H1 (cell line): Measurements from ENCODE around the gene NKAIN2. TPM values are rescaled to one million over a fixed set of nuclear protein-coding genes. Genes with fewer than 3 reads are reported as not detected.

Experiments used
- CTCF ChIA-PET: fragments of 300-600 bp; sonication (Branson Sonifier 250); formaldehyde crosslinking; loops from one replicate; lab custom pipeline; 2021; ENCODE audit not compliant: partially characterized antibody; lab: Charles Lee
- POLR2A ChIA-PET: fragments of 300-600 bp; sonication (Branson Sonifier 250); formaldehyde crosslinking; loops from one replicate; lab custom pipeline; 2021; ENCODE audit warnings: inconsistent platforms; ENCODE audit not compliant: partially characterized antibody; lab: Charles Lee
- DNase-seq, 2 experiments: peaks; one replicate each; pipeline versions ENCODE4 v3.0.0 to v3.0.0-alpha.2; 2010 to 2022; ENCODE audit warnings: low spot score in 2 of 2, low read depth in 1 of 2, mixed read lengths in 1 of 2
- FAIRE-seq: peaks from 2 replicates; lab custom pipeline; 2011; peaks lifted over from hg19 to GRCh38; lab: Jason Lieb, UNC
- H2AFZ ChIP-seq: 2 replicates; pipeline ENCODE4 v1.8.1; 2012; ENCODE audit warnings: low read length, inconsistent platforms
- H2AK5ac ChIP-seq: 2 replicates; pipeline ENCODE4 v1.6.1; 2013; ENCODE audit warnings: low read depth, low read length
- H2BK120ac ChIP-seq: replicated peaks from 2 replicates; pipeline ENCODE3; 2013; ENCODE audit warnings: low read depth, low read length, inconsistent platforms
- H2BK12ac ChIP-seq: 2 replicates; pipeline ENCODE4 v1.6.1; 2013; ENCODE audit warnings: low read depth, low read length
- H2BK15ac ChIP-seq: 2 replicates; pipeline ENCODE4 v1.6.1; 2013; ENCODE audit warnings: low read length
- H2BK20ac ChIP-seq: 2 replicates; pipeline ENCODE4 v1.6.1; 2013; ENCODE audit warnings: low read length
- H2BK5ac ChIP-seq: 2 replicates; pipeline ENCODE4 v1.6.1; 2013; ENCODE audit warnings: low read depth, low read length
- H3K14ac ChIP-seq: 2 replicates; pipeline ENCODE4 v1.6.1; 2013; ENCODE audit warnings: inconsistent platforms; ENCODE audit not compliant: insufficient read length
- H3K18ac ChIP-seq: 2 replicates; pipeline ENCODE4 v1.6.1; 2013; ENCODE audit warnings: low read length; ENCODE audit errors: extremely low read depth
- H3K23ac ChIP-seq: 2 replicates; pipeline ENCODE4 v1.6.1; 2013; ENCODE audit warnings: inconsistent platforms; ENCODE audit not compliant: insufficient read length
- H3K23me2 ChIP-seq: 2 replicates; pipeline ENCODE4 v1.6.1; 2013; ENCODE audit warnings: low read depth, low read length
- H3K27ac ChIP-seq: 2 replicates; pipeline ENCODE4 v1.6.1; 2011; ENCODE audit warnings: low read depth, low read length, inconsistent platforms
- H3K27me3 ChIP-seq, 4 experiments: replicated peaks in 1 of 4; 1 replicate in 1 of 4; 2 replicates in 3 of 4; pipeline versions ENCODE4 v1.6.1 to v1.8.1; 2011 to 2013; ENCODE audit warnings: low read length in 3 of 4, mild to moderate bottlenecking in 3 of 4, inconsistent platforms in 2 of 4, mixed read lengths in 2 of 4, moderate library complexity in 1 of 4; ENCODE audit not compliant: control insufficient read depth in 3 of 4, insufficient read depth in 3 of 4; ENCODE audit errors: extremely low read depth in 1 of 4
- H3K36me3 ChIP-seq, 4 experiments: 2 replicates each; pipeline versions ENCODE4 v1.6.1 to v1.8.1; 2011 to 2013; ENCODE audit warnings: mild to moderate bottlenecking in 4 of 4, low read length in 3 of 4, moderate library complexity in 2 of 4, control low read depth in 1 of 4, inconsistent platforms in 1 of 4; ENCODE audit not compliant: insufficient read depth in 4 of 4, control insufficient read depth in 2 of 4
- H3K4ac ChIP-seq: replicated peaks from 2 replicates; pipeline ENCODE3; 2013; ENCODE audit warnings: low read length, low read depth, mixed read lengths, inconsistent platforms; ENCODE audit not compliant: insufficient read length
- H3K4me1 ChIP-seq, 4 experiments: replicated peaks in 1 of 4; 1 replicate in 1 of 4; 2 replicates in 3 of 4; pipeline versions ENCODE4 v1.6.1 to v1.8.1; 2011 to 2013; ENCODE audit warnings: low read length in 3 of 4, inconsistent platforms in 2 of 4, mixed read lengths in 1 of 4; ENCODE audit not compliant: insufficient read depth in 4 of 4, control insufficient read depth in 3 of 4
- H3K4me2 ChIP-seq, 2 experiments: 2 replicates each; pipeline versions ENCODE4 v1.6.1 to v1.8.1; 2011 to 2013; ENCODE audit warnings: low read depth in 2 of 2, low read length in 2 of 2, control low read depth in 1 of 2, inconsistent platforms in 1 of 2, mild to moderate bottlenecking in 1 of 2; ENCODE audit not compliant: insufficient read depth in 1 of 2
- H3K4me3 ChIP-seq, 4 experiments: fragments of 200-600, 300-600 bp in 1 of 4; sonication (generic), shearing (Covaris generic), sonication (Bioruptor Twin) in 1 of 4; 2 replicates each; pipeline versions ENCODE4 v1.5.1 to v1.8.1; 2011 to 2016; ENCODE audit warnings: low read length in 4 of 4, low read depth in 3 of 4, control low read depth in 2 of 4, inconsistent platforms in 2 of 4, mild to moderate bottlenecking in 2 of 4, mixed read lengths in 1 of 4, moderate library complexity in 1 of 4; ENCODE audit not compliant: insufficient read depth in 2 of 4; ENCODE audit errors: extremely low read depth in 1 of 4
- H3K56ac ChIP-seq: replicated peaks from 2 replicates; pipeline ENCODE3; 2013; ENCODE audit warnings: low read depth, mild to moderate bottlenecking, mixed read lengths, low read length, inconsistent platforms; ENCODE audit not compliant: insufficient read length
- H3K79me1 ChIP-seq: 2 replicates; pipeline ENCODE4 v1.6.1; 2013; ENCODE audit warnings: low read depth, low read length, control low read depth
- H3K79me2 ChIP-seq, 2 experiments: 2 replicates each; pipeline versions ENCODE4 v1.6.1 to v1.8.1; 2012 to 2013; ENCODE audit warnings: low read length in 2 of 2, mild to moderate bottlenecking in 2 of 2, inconsistent platforms in 1 of 2; ENCODE audit not compliant: insufficient read depth in 2 of 2, control insufficient read depth in 1 of 2
- H3K9ac ChIP-seq, 4 experiments: replicated peaks in 1 of 4; 1 replicate in 1 of 4; 2 replicates in 3 of 4; pipeline versions ENCODE4 v1.6.1 to v1.8.1; 2011 to 2013; ENCODE audit warnings: low read depth in 3 of 4, low read length in 3 of 4, control low read depth in 2 of 4, mild to moderate bottlenecking in 2 of 4, moderate library complexity in 2 of 4, inconsistent platforms in 1 of 4; ENCODE audit errors: extremely low read depth in 1 of 4
- H3K9me3 ChIP-seq, 2 experiments: 2 replicates each; pipeline versions ENCODE4 v1.6.1 to v1.8.1; 2012 to 2013; ENCODE audit warnings: mild to moderate bottlenecking in 2 of 2, moderate library complexity in 2 of 2, control low read depth in 1 of 2, inconsistent platforms in 1 of 2, low read depth in 1 of 2, low read length in 1 of 2, mixed read lengths in 1 of 2; ENCODE audit not compliant: insufficient read depth in 2 of 2
- H4K20me1 ChIP-seq, 2 experiments: replicated peaks in 1 of 2; 2 replicates each; pipeline versions ENCODE3 to v1.8.1; 2011 to 2013; ENCODE audit warnings: inconsistent platforms in 2 of 2, low read length in 2 of 2, mild to moderate bottlenecking in 1 of 2; ENCODE audit not compliant: insufficient read depth in 2 of 2, control insufficient read depth in 1 of 2
- H4K5ac ChIP-seq: 2 replicates; pipeline ENCODE4 v1.6.1; 2013; ENCODE audit warnings: low read length, low read depth, mixed read lengths, inconsistent platforms; ENCODE audit not compliant: insufficient read length
- H4K8ac ChIP-seq: 2 replicates; pipeline ENCODE4 v1.8.0; 2013; ENCODE audit warnings: mild to moderate bottlenecking, moderate library complexity, low read length, inconsistent platforms; ENCODE audit not compliant: insufficient read depth; ENCODE audit errors: extremely low read depth
- H4K91ac ChIP-seq: replicated peaks from 2 replicates; pipeline ENCODE3; 2013; ENCODE audit warnings: low read length, mixed read lengths, inconsistent platforms; ENCODE audit not compliant: insufficient read length
- CEBPB ChIP-seq: IDR thresholded peaks from 2 replicates; pipeline ENCODE4 v1.6.1; 2012; ENCODE audit warnings: low read depth, low read length
- CHD2 ChIP-seq: IDR thresholded peaks from 2 replicates; pipeline ENCODE4 v1.6.1; 2012; ENCODE audit warnings: low read length, improper control_type of control experiment
- JUND ChIP-seq: IDR thresholded peaks from 2 replicates; pipeline ENCODE4 v1.6.1; 2011; ENCODE audit warnings: mild to moderate bottlenecking, improper control_type of control experiment, low read length
- NANOG ChIP-seq: IDR thresholded peaks from 2 replicates; pipeline ENCODE4 v1.6.1; 2011; ENCODE audit warnings: low read length, low read depth, mild to moderate bottlenecking, inconsistent platforms; ENCODE audit not compliant: insufficient read depth, poor library complexity, severe bottlenecking
- POU5F1 ChIP-seq: IDR thresholded peaks from 2 replicates; pipeline ENCODE4 v1.6.1; 2011; ENCODE audit warnings: low read depth, mild to moderate bottlenecking, low read length, moderate library complexity
- TAF7 ChIP-seq: optimal IDR thresholded peaks from 2 replicates; pipeline ENCODE3; 2011; ENCODE audit warnings: low read depth, mild to moderate bottlenecking, inconsistent platforms, low read length, moderate library complexity, borderline replicate concordance
- USF2 ChIP-seq: IDR thresholded peaks from 2 replicates; pipeline ENCODE4 v1.6.1; 2011; ENCODE audit warnings: low read length, improper control_type of control experiment
- WGBS, 2 experiments: shearing (Covaris generic) in 1 of 2; methylation state at CpG; one replicate each; pipeline versions ENCODE4 v1.1.6 to v1.1.7; 2013 to 2015; ENCODE audit warnings: low lambda C conversion rate in 2 of 2, mixed read lengths in 2 of 2, inconsistent platforms in 1 of 2, low coverage in 1 of 2, missing lambda C conversion rate in 1 of 2; ENCODE audit not compliant: insufficient replicate concordance in 2 of 2, insufficient coverage in 1 of 2, insufficient read length in 1 of 2; ENCODE audit errors: extremely low coverage in 1 of 2, missing lambda C conversion rate in 1 of 2; 5-methylcytosine and 5-hydroxymethylcytosine counted together
- polyA plus RNA-seq, 7 experiments: library from polyadenylated mRNA; depleted of rRNA in 3 of 7; stranded (reverse) in 5 of 7; unstranded in 2 of 7; fragments of >200 nt in 5 of 7; fragments of 200-250 nt in 2 of 7; gene quantifications; 1 replicate in 5 of 7; 2 replicates in 1 of 7; 4 replicates in 1 of 7; pipeline versions ENCODE4 v1.2.1 to v1.2.3, GENCODE V29; 2011 to 2013; ENCODE audit warnings: missing spikeins in 2 of 7, mixed read lengths in 2 of 7
- total RNA-seq: library from RNA; stranded (reverse); fragmentation: NEBNext Ultra II Directional; extraction: Animal tissue kit (Norgen Biotek cat#: 25700); gene quantifications from 2 replicates; pipeline ENCODE4 v1.2.1, GENCODE V29; 2021

NKAIN2 gene
- total and polyA plus RNA-seq, 2 of the 8 experiments (the other 6 are each of a cell fraction or from before 2014, with no cell fraction given) = 0.20 to 0.34 TPM

GRCh38 chr6:124496334-124496733 is 692.7 kb downstream of the NKAIN2 start:
- Histone ChIP-seq H4K5ac (no peak overlapping the region), H3K9ac (no peak overlapping the region), H2BK15ac (no peak overlapping the region), H2BK5ac (no peak overlapping the region), H4K20me1 (no peaks in the 10 kb centered on the region), H3K79me1 (no peaks in the 10 kb centered on the region), H3K56ac (no peak overlapping the region), H3K14ac (no peak overlapping the region), H3K79me2 (no peaks in the 10 kb centered on the region), H3K4me1 (peaks cover 0 to 7% (median 5%) of the 10 kb centered on the region in 4 experiments; a peak in 4 of 7 replicates), H4K91ac (no peak overlapping the region), H3K9me3 (no peaks in the 10 kb centered on the region), H3K4me3 (no peak overlapping the region), H3K36me3 (no peaks in the 10 kb centered on the region), H3K27me3 (no peaks in the 10 kb centered on the region), H2BK12ac (no peak overlapping the region), H3K23me2 (no peaks in the 10 kb centered on the region; the same call in 1 of the 2 replicates), H2AK5ac (no peak overlapping the region), H2BK20ac (no peak overlapping the region), H2BK120ac (no peak overlapping the region), H4K8ac (no peak overlapping the region), H3K4ac (no peak overlapping the region), H2AFZ (no peak overlapping the region), H3K23ac (no peak overlapping the region), H3K27ac (no peak overlapping the region), H3K4me2 (no peak overlapping the region), H3K18ac (no peak overlapping the region)
- no peak for FAIRE-seq
- 95% methylated on average over 1 of the region's 1 CpG; no CpG with 5 or more reads in 1 of the 2 experiments for WGBS, 2 experiments
- CTCF ChIA-PET = no interaction called here
- no peak for TF ChIP-seq CEBPB
- no peak for TF ChIP-seq JUND
- no peak for TF ChIP-seq CHD2
- TF ChIP-seq USF2 = no peak
- no peak for TF ChIP-seq NANOG
- TF ChIP-seq POU5F1 = no peak
- no peak for TF ChIP-seq TAF7
- POLR2A ChIA-PET = no interaction called here
- DNase-seq = no peak
